GM12878 (cell line): ENCODE results near the gene USH2A. TPM values are rescaled to one million over a fixed set of nuclear protein-coding genes. Genes with fewer than 3 reads are reported as not detected.

Source experiments
- ATAC-seq: fragments of 200-7000 bp; cut with Tn5 transposase; 3 replicates; pipeline ENCODE4 v1.9.1; 2020; ENCODE audit warnings: mild to moderate bottlenecking, moderate library complexity
- BruUV-seq: library from RNA; stranded (reverse); fragments of 400-500 nt; replicated peaks from 2 replicates; lab custom pipeline; 2021; lab: Mats Ljungman, UMichigan
- CTCF ChIA-PET: fragments of 300-600 bp; sonication (Branson Sonifier 250); formaldehyde crosslinking; extraction: SDS; loops from one replicate; lab custom pipeline; 2021; ENCODE audit warnings: inconsistent platforms; lab: Yijun Ruan, JAX
- POLR2A ChIA-PET: fragments of 350-600 bp; formaldehyde crosslinking; extraction: SDS; loops from one replicate; lab custom pipeline; 2021; ENCODE audit warnings: inconsistent platforms; lab: Charles Lee
- RAD21 ChIA-PET: fragments of 300-600 bp; sonication (Branson Sonifier 250); formaldehyde crosslinking; loops from one replicate; lab custom pipeline; 2023; ENCODE audit warnings: antibody characterized with exemption; ENCODE audit not compliant: unreplicated experiment; lab: Charles Lee
- SMC1A ChIA-PET: fragments of 300-600 bp; sonication (Branson Sonifier 250); formaldehyde crosslinking; loops from one replicate; lab custom pipeline; 2023; ENCODE audit not compliant: unreplicated experiment, uncharacterized antibody; lab: Charles Lee
- DNase-seq: peaks from one replicate; pipeline ENCODE4 v3.0.0-alpha.2; 2011; ENCODE audit warnings: low read depth, low spot score
- FAIRE-seq: peaks from 3 replicates; lab custom pipeline; 2011; peaks lifted over from hg19 to GRCh38; lab: Jason Lieb, UNC
- H2AFZ ChIP-seq: 2 replicates; pipeline ENCODE4 v1.6.0; 2011; ENCODE audit warnings: low read depth, low read length, control low read depth; ENCODE audit not compliant: control insufficient read depth
- H3K27ac ChIP-seq: 2 replicates; pipeline ENCODE4 v1.5.1; 2011; ENCODE audit warnings: control low read depth; ENCODE audit not compliant: control insufficient read depth, insufficient read depth
- H3K27me3 ChIP-seq, 2 experiments: replicated peaks in 1 of 2; 2 replicates each; pipeline versions ENCODE4 v1.6.0 to v1.6.1; 2011; ENCODE audit warnings: low read length in 1 of 2; ENCODE audit not compliant: control insufficient read depth in 2 of 2, insufficient read depth in 2 of 2
- H3K36me3 ChIP-seq, 2 experiments: 2 replicates each; pipeline ENCODE4 v1.5.1; 2011; ENCODE audit warnings: low read length in 1 of 2; ENCODE audit not compliant: control insufficient read depth in 2 of 2, insufficient read depth in 2 of 2
- H3K4me1 ChIP-seq: 2 replicates; pipeline ENCODE4 v1.6.1; 2011; ENCODE audit warnings: mild to moderate bottlenecking, low read length, moderate library complexity, mixed read lengths; ENCODE audit not compliant: control insufficient read depth, insufficient read depth
- H3K4me2 ChIP-seq: 2 replicates; pipeline ENCODE4 v1.6.0; 2011; ENCODE audit warnings: control low read depth; ENCODE audit not compliant: control insufficient read depth, insufficient read depth
- H3K4me3 ChIP-seq: fragments of 200-600 bp; sonication (generic); 2 replicates; pipeline ENCODE4 v1.5.1; 2016
- H3K79me2 ChIP-seq: 2 replicates; pipeline ENCODE4 v1.6.0; 2011; ENCODE audit warnings: low read length; ENCODE audit not compliant: control insufficient read depth, insufficient read depth
- H3K9ac ChIP-seq: 2 replicates; pipeline ENCODE4 v1.8.0; 2011; ENCODE audit warnings: low read length, control low read depth, mixed read lengths; ENCODE audit not compliant: control insufficient read depth, insufficient read depth
- H3K9me3 ChIP-seq: replicated peaks from 3 replicates; pipeline ENCODE4 v1.5.1; 2011; ENCODE audit warnings: mild to moderate bottlenecking, low read length; ENCODE audit not compliant: control insufficient read depth, insufficient read depth
- H4K20me1 ChIP-seq: 2 replicates; pipeline ENCODE4 v1.6.0; 2011; ENCODE audit not compliant: control insufficient read depth, insufficient read depth
- IRF5 ChIP-seq: fragments of 450-650 bp; IDR thresholded peaks from 2 replicates; pipeline ENCODE4 v1.6.1; 2017; ENCODE audit warnings: borderline replicate concordance
- NFXL1 ChIP-seq: fragments of 450-650 bp; IDR thresholded peaks from 2 replicates; pipeline ENCODE4 v1.6.1; 2017; ENCODE audit warnings: antibody characterized with exemption, mild to moderate bottlenecking, borderline replicate concordance
- NR2F1 ChIP-seq: fragments of 450-650 bp; conservative IDR thresholded peaks from 2 replicates; pipeline ENCODE4 v1.6.1; 2017; ENCODE audit warnings: mild to moderate bottlenecking
- ZSCAN29 ChIP-seq: fragments of 450-650 bp; IDR thresholded peaks from 2 replicates; pipeline ENCODE4 v1.6.1; 2017; ENCODE audit warnings: mild to moderate bottlenecking, moderate library complexity
- WGBS: methylation state at CpG from one replicate; pipeline ENCODE4 v1.1.6; 2016; ENCODE audit warnings: low lambda C conversion rate; ENCODE audit not compliant: insufficient replicate concordance, insufficient coverage; ENCODE audit errors: missing lambda C conversion rate; 5-methylcytosine and 5-hydroxymethylcytosine counted together
- in situ Hi-C: fragments of 300-500 bp; cut with MboI; formaldehyde crosslinking; loops from 9 replicates; pipeline ENCODE4 v1.14.3; 2018; ENCODE audit warnings: mixed read lengths
- intact Hi-C: fragments of 100-400 bp; cut with micrococcal nuclease; formaldehyde crosslinking; loops from one replicate; pipeline ENCODE4 v1.14.2; 2022; ENCODE audit not compliant: unreplicated experiment
- polyA plus RNA-seq, 11 experiments: library from polyadenylated mRNA; depleted of rRNA in 4 of 11; unstranded in 6 of 11; stranded (reverse) in 5 of 11; fragments of >200 nt; fragmentation: Nextera tagmentation in 4 of 11; fragmentation: Illumina TruSeq in 1 of 11; extraction: Ambion mirVana in 4 of 11; extraction: Trizol in 1 of 11; gene quantifications; 1 replicate in 1 of 11; 2 replicates in 10 of 11; pipeline versions ENCODE4 v1.2.1 to v1.2.3, GENCODE V29; 2011 to 2016; ENCODE audit warnings: inconsistent platforms in 2 of 11, missing spikeins in 2 of 11, low read depth in 1 of 11
- total RNA-seq, 4 experiments: library from RNA; depleted of rRNA in 3 of 4; stranded (reverse); fragments of >200 nt in 3 of 4; fragmentation: Illumina TruSeq in 1 of 4; extraction: Trizol in 1 of 4; gene quantifications; 2 replicates each; pipeline versions ENCODE4 v1.2.1 to v1.2.3, GENCODE V29; 2013 to 2021

USH2A gene
- total and polyA plus RNA-seq, 10 of the 15 experiments (the other 5 are each of a cell fraction or from before 2014, with no cell fraction given), result under 0.01 to 0.20 (median 0.01) TPM; not detected in 2

DNA sequence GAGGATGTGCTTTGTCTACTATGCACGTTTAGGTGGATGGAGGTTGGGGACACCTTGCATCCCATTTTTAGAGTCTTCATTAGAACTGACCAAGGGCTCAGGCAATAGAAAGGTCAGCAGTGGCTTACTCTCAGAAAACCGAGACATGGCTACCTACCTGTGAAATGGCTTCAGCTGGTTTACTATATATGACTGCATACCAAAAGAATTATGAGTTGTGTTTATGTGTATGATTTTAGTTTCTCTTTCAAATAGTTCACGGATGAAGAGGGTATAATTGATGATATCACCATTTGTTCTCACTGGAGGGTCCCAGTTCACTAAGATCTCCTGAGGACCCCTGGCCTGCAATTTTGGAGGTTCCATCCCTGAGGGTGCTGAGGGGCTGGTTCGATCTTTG is 749.3 kb downstream of the USH2A start:
- Histone ChIP-seq H3K9ac (no peak overlapping the region), H3K79me2 (no peaks in the 10 kb centered on the region), H3K36me3 (no peaks in the 10 kb centered on the region), H3K4me1 (no peaks in the 10 kb centered on the region), H3K4me2 (no peak overlapping the region), H3K4me3 (no peak overlapping the region), H3K27me3 (no peaks in the 10 kb centered on the region), H3K27ac (no peak overlapping the region), H4K20me1 (no peaks in the 10 kb centered on the region), H2AFZ (no peak overlapping the region), H3K9me3 (no peaks in the 10 kb centered on the region)
- WGBS, result 0% methylated on average over 4 of the region's 4 CpGs
- CTCF ChIA-PET, result interaction anchor here (1.0 to 3.1 kb wide), 4 partner anchors 31 to 57 kb away, joined by 3 to 10 read pairs (median 4); no protein-coding TSS in a partner anchor
- ATAC-seq (peak; percentile 54), DNase-seq (no peak), FAIRE-seq (no peak)
- POLR2A ChIA-PET, result interaction anchor here (0.5 kb wide), 1 partner anchor 1307 kb away, joined by 4 read pairs; no protein-coding TSS in a partner anchor
- no TSS peak for BruUV-seq
- TF ChIP-seq NR2F1 (no peak), NFXL1 (no peak), ZSCAN29 (no peak)
- RAD21 ChIA-PET, result no interaction called here
- in situ Hi-C loops, result no loop called here
- SMC1A ChIA-PET, result interaction anchor here (0.8 to 2.5 kb wide), 5 partner anchors 10 to 51 kb away, joined by 3 to 7 read pairs (median 3); no protein-coding TSS in a partner anchor
- intact Hi-C loops, result no loop called here

- no peaks in the 10 kb centered on the region for H3K4me1 ChIP-seq
- FAIRE-seq (no peak), DNase-seq (no peak), ATAC-seq (no peak)
- ChIA-PET SMC1A (interaction anchor here (0.7 to 2.5 kb wide), 5 partner anchors 8 to 260 kb away, joined by 3 to 7 read pairs (median 4); no protein-coding TSS in a partner anchor), CTCF (interaction anchor here (0.8 to 3.1 kb wide), 5 partner anchors 10 to 67 kb away, joined by 3 to 10 read pairs (median 5); no protein-coding TSS in a partner anchor), POLR2A (no interaction called here), RAD21 (no interaction called here)
- no peak overlapping the region for H2AFZ ChIP-seq
- H3K9me3 ChIP-seq, result no peaks in the 10 kb centered on the region
- no peaks in the 10 kb centered on the region for H3K36me3 ChIP-seq
- WGBS, result 28% methylated on average over 2 of the region's 2 CpGs
- H3K4me2 ChIP-seq, result no peak overlapping the region
- H3K27me3 ChIP-seq, result no peaks in the 10 kb centered on the region
- no peak overlapping the region for H3K4me3 ChIP-seq
- no peaks in the 10 kb centered on the region for H4K20me1 ChIP-seq
- TF ChIP-seq IRF5, result no peak
- in situ Hi-C loops, result no loop called here
- H3K79me2 ChIP-seq, result no peaks in the 10 kb centered on the region
- intact Hi-C loops, result no loop called here
- H3K9ac ChIP-seq, result no peak overlapping the region
- BruUV-seq, result no TSS peak
- no peak overlapping the region for H3K27ac ChIP-seq
Measured at GRCh38 chr1:215672482-215672881, 750.8 kb downstream of the USH2A start.
